ENCODE data around the gene VIPR2. TPM values are rescaled to one million over a fixed set of nuclear protein-coding genes. Genes with fewer than 3 reads are reported as not detected.

Gene VIPR2
- total RNA-seq, 1 donor: not detected

- no peak overlapping the region for H3K4me3 ChIP-seq (ENCODE audit: low read depth, low read length)
- TF ChIP-seq CTCF (IDR thresholded peaks at IDR 0.05; ENCODE audit: insufficient read depth, low read depth, low read length): no peak
- DNase-seq (ENCODE audit: low read depth): no peak
These were observed 115.9 kb downstream of the VIPR2 start for GRCh38 chr7:159028508-159029401.

- no peak overlapping the region for H3K4me3 ChIP-seq (ENCODE audit: low read depth, low read length)
- no peak for TF ChIP-seq CTCF (IDR thresholded peaks at IDR 0.05; ENCODE audit: insufficient read depth, low read depth, low read length)
- peak; percentile 16 for DNase-seq (ENCODE audit: low read depth)
These were observed 116.7 kb downstream of the VIPR2 start for GRCh38 chr7:159027789-159028507.

- no peak overlapping the region for H3K4me3 ChIP-seq (ENCODE audit: low read depth, low read length)
- DNase-seq (ENCODE audit: low read depth): peak; percentile 26
- no peak for TF ChIP-seq CTCF (IDR thresholded peaks at IDR 0.05; ENCODE audit: insufficient read depth, low read depth, low read length)
These were observed 117.4 kb downstream of the VIPR2 start for GRCh38 chr7:159027056-159027788.

DNA sequence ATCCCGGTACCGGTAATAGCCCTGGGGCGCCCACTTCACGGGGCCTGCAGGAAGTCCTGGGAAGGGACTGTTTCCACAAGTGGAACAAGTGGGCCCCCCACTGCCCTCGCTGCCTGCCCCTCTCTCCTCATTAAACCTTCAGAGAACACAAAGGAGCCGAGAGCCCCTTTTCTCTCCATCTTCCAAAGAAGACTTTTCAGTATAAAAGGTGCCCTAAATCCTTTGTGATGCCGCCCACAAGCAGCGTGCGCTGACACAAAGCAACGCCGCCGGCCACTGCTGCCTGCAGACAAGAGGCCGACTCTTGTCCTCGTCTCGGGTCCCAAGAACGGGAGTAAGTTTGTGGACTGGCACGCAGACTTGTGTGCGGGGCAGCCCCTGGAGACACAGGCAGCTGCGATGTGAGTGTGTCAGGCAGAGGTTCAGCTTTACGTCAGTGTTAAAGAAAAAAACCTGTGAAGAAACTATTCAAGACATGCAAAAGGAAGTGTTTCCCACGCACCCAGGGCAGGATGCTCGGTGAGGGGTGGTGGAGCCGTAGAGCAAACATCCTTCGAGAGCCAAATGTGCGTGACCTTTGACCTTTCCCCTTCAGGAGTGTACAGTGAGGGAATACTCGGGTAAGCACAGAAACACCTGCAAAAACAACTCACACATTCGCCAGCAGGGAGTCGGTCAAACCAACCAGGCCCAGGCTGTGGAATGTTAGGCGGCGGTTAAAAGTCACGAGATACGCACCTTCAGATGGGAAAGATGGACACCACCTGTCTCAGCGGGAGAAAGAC, 118.2 kb downstream of the VIPR2 start:
- no peak for TF ChIP-seq CTCF (IDR thresholded peaks at IDR 0.05; ENCODE audit: insufficient read depth, low read depth, low read length)
- no peak for DNase-seq (ENCODE audit: low read depth)
- H3K4me3 ChIP-seq (ENCODE audit: low read depth, low read length): no peak overlapping the region

DNA sequence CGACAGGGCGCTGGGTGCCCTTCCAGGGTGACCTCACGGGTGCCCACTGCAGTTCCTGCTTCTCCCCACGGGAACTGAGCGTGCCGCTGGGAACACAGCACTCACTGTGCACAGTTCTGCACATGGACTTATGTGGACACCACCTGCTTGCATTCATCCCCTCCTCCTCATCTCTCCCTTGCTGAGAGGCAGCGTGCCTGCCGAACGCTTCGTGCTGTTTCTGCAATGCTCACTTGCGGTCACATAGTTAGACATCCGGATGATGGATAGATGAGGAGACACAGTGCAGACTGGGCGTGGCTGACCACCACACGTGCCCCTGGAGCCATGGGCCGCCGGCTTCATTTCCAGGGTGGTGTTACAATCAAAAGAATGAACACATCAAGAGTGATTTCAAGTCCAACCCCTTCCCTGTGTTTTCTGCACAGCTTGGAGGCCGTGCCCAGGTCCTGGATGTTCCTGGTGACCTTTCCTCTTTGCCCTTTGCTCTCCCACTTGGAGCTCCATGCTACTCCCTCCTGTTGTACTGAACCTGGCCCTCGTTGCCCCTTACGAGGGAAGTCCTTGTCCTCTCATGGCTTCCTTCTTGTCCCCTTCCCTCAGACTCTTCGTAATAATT, 119.4 kb downstream of the VIPR2 start:
- TF ChIP-seq CTCF (IDR thresholded peaks at IDR 0.05; ENCODE audit: insufficient read depth, low read depth, low read length): no peak
- H3K4me3 ChIP-seq (ENCODE audit: low read depth, low read length): no peak overlapping the region
- no peak for DNase-seq (ENCODE audit: low read depth)

All from fibroblast of villous mesenchyme (primary cell).